ENCODE measurements around the gene ST6GALNAC6.

DNA sequence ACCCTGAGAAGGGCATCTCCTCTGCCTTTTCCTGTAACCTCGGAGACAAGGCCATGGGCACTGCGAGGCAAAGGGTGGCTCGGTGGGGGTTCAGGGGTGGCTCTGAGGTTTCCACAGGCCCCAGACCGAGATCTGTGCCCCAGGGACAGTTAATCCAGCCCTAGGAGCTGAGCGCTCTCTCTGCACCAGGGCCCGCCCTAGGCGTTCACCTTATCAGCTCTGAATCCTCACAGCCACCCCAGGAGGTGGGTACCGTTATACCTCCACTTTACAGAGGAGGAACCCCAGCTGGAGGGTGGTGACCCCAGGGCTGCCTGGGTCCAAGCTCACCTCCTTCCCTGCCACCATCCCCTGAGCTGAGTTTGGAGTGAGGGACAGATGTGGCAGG, 42.7 kb downstream of the ST6GALNAC6 start:
- TF ChIP-seq, protein P1, sequence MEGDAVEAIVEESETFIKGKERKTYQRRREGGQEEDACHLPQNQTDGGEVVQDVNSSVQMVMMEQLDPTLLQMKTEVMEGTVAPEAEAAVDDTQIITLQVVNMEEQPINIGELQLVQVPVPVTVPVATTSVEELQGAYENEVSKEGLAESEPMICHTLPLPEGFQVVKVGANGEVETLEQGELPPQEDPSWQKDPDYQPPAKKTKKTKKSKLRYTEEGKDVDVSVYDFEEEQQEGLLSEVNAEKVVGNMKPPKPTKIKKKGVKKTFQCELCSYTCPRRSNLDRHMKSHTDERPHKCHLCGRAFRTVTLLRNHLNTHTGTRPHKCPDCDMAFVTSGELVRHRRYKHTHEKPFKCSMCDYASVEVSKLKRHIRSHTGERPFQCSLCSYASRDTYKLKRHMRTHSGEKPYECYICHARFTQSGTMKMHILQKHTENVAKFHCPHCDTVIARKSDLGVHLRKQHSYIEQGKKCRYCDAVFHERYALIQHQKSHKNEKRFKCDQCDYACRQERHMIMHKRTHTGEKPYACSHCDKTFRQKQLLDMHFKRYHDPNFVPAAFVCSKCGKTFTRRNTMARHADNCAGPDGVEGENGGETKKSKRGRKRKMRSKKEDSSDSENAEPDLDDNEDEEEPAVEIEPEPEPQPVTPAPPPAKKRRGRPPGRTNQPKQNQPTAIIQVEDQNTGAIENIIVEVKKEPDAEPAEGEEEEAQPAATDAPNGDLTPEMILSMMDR (conservative IDR thresholded peaks at IDR 0.05; ENCODE audit: low read length), result no peak
- TF ChIP-seq EZH2phosphoT487 (IDR thresholded peaks at IDR 0.05; ENCODE audit: borderline replicate concordance), result no peak

Data from Loucy (cell line).